K562 (cell line): ENCODE measurements around the gene ROBO3. TPM values are rescaled to one million over a fixed set of nuclear protein-coding genes. Genes with fewer than 3 reads are reported as not detected.

ENCODE experiments used
- ATAC-seq: fragments of 200-7000 bp; cut with Tn5 transposase; 3 replicates; pipeline ENCODE4 v1.9.1; 2020; ENCODE audit warnings: moderate library complexity
- BruUV-seq: library from RNA; stranded (reverse); fragments of 400-500 nt; replicated peaks from 2 replicates; lab custom pipeline; 2021; lab: Mats Ljungman, UMichigan
- CTCF ChIA-PET: fragments of 300-600 bp; formaldehyde crosslinking; extraction: SDS; loops from one replicate; lab custom pipeline; 2021; ENCODE audit warnings: low intra/inter-chr PET ratio; lab: Yijun Ruan, JAX
- POLR2A ChIA-PET: fragments of 300-600, 350-650 bp; sonication (Branson Sonifier 250); formaldehyde crosslinking; extraction: SDS; loops from one replicate; lab custom pipeline; 2021; ENCODE audit warnings: antibody characterized with exemption, inconsistent platforms; lab: Yijun Ruan, JAX
- DNase-seq, 4 experiments: peaks; one replicate each; pipeline versions ENCODE4 v3.0.0 to v3.0.0-alpha.2; 2011 to 2018; ENCODE audit warnings: low spot score in 3 of 4, mixed read lengths in 3 of 4; ENCODE audit errors: extremely low read depth in 1 of 4
- FAIRE-seq: peaks from 2 replicates; lab custom pipeline; 2011; peaks lifted over from hg19 to GRCh38; lab: Jason Lieb, UNC
- H2AFZ ChIP-seq: 2 replicates; pipeline ENCODE4 v1.6.0; 2011; ENCODE audit warnings: low read depth, low read length, control low read depth, inconsistent platforms
- H3K27ac ChIP-seq: fragments of 200-600 bp; 3 replicates; pipeline ENCODE4 v1.8.0; 2011; ENCODE audit warnings: low read depth, mild to moderate bottlenecking, control low read depth, inconsistent platforms, low read length, moderate library complexity, mixed read lengths; ENCODE audit errors: extremely low read depth
- H3K27me3 ChIP-seq, 2 experiments: fragments of 300-600 bp in 1 of 2; 2 replicates in 1 of 2; 3 replicates in 1 of 2; pipeline versions ENCODE4 v1.6.0 to v1.8.0; 2011; ENCODE audit warnings: inconsistent platforms in 2 of 2, low read length in 2 of 2, mild to moderate bottlenecking in 1 of 2, mixed read lengths in 1 of 2, moderate library complexity in 1 of 2; ENCODE audit not compliant: control insufficient read depth in 2 of 2, insufficient read depth in 2 of 2
- H3K36me3 ChIP-seq: fragments of 300-600 bp; 3 replicates; pipeline ENCODE4 v1.8.0; 2011; ENCODE audit warnings: mild to moderate bottlenecking, low read length, inconsistent platforms; ENCODE audit not compliant: control insufficient read depth, insufficient read depth
- H3K4me1 ChIP-seq, 2 experiments: fragments of 200-600 bp in 1 of 2; replicated peaks in 1 of 2; 2 replicates in 1 of 2; 3 replicates in 1 of 2; pipeline versions ENCODE4 v1.5.1 to v1.8.0; 2011; ENCODE audit warnings: inconsistent platforms in 2 of 2, low read length in 2 of 2, mild to moderate bottlenecking in 1 of 2, mixed read lengths in 1 of 2, moderate library complexity in 1 of 2; ENCODE audit not compliant: control insufficient read depth in 2 of 2, insufficient read depth in 2 of 2
- H3K4me2 ChIP-seq: 2 replicates; pipeline ENCODE4 v1.6.1; 2011; ENCODE audit warnings: low read length, control low read depth, inconsistent platforms, mixed read lengths; ENCODE audit not compliant: insufficient read depth
- H3K4me3 ChIP-seq: fragments of 200-600 bp; sonication (generic), shearing (Covaris generic); 2 replicates; pipeline ENCODE4 v1.5.1; 2016; ENCODE audit warnings: control low read depth, inconsistent platforms
- H3K79me2 ChIP-seq: fragments of 200-600 bp; 3 replicates; pipeline ENCODE4 v1.8.0; 2011; ENCODE audit warnings: low read length, inconsistent platforms; ENCODE audit not compliant: control insufficient read depth, insufficient read depth
- H3K9ac ChIP-seq, 2 experiments: 2 replicates each; pipeline versions ENCODE4 v1.6.0 to v1.6.1; 2011; ENCODE audit warnings: low read depth in 2 of 2, low read length in 2 of 2, control low read depth in 1 of 2, inconsistent platforms in 1 of 2, mild to moderate bottlenecking in 1 of 2, mixed read lengths in 1 of 2; ENCODE audit not compliant: insufficient read depth in 1 of 2
- H3K9me1 ChIP-seq: one replicate; pipeline ENCODE4 v1.6.0; 2011; ENCODE audit warnings: inconsistent platforms, mild to moderate bottlenecking, low read length, moderate library complexity; ENCODE audit not compliant: control insufficient read depth, insufficient read depth
- H3K9me3 ChIP-seq: replicated peaks from 2 replicates; pipeline ENCODE4 v1.5.1; 2011; ENCODE audit warnings: low read depth, low read length, inconsistent platforms; ENCODE audit not compliant: control insufficient read depth, insufficient read depth
- H4K20me1 ChIP-seq: replicated peaks from 2 replicates; pipeline ENCODE4 v1.6.1; 2011; ENCODE audit warnings: low read length, inconsistent platforms, mixed read lengths; ENCODE audit not compliant: control insufficient read depth, insufficient read depth
- BCL6 ChIP-seq: fragments of 250-450 bp; sonication (Bioruptor Pico); IDR thresholded peaks from 2 replicates; pipeline ENCODE4 v1.4.0; 2020
- CSDE1 ChIP-seq, 2 experiments: fragments of 450-650 bp; IDR thresholded peaks; 2 replicates each; pipeline ENCODE4 v1.6.1; 2016; ENCODE audit warnings: mild to moderate bottlenecking in 1 of 2
- CTCF ChIP-seq, 3 experiments: IDR thresholded peaks in 2 of 3; conservative IDR thresholded peaks in 1 of 3; 2 replicates each; pipeline ENCODE4 v1.5.1; 2011 to 2012; ENCODE audit warnings: low read length in 3 of 3, mild to moderate bottlenecking in 3 of 3, control low read depth in 2 of 3, improper control_type of control experiment in 1 of 3, inconsistent platforms in 1 of 3, low read depth in 1 of 3, mixed read lengths in 1 of 3, moderate library complexity in 1 of 3; ENCODE audit not compliant: insufficient read depth in 2 of 3
- PRPF4 ChIP-seq: fragments of 200-400 bp; formaldehyde crosslinking; IDR thresholded peaks from one replicate; pipeline ENCODE4 v1.6.1; 2017; ENCODE audit warnings: low read length, low read depth, mild to moderate bottlenecking; ENCODE audit not compliant: insufficient read depth, poor library complexity, severe bottlenecking
- XRCC4 ChIP-seq: IDR thresholded peaks from one replicate; pipeline ENCODE4 v1.6.1; 2011; ENCODE audit not compliant: insufficient read depth, insufficient read length; ENCODE audit errors: extremely low read depth
- ZNF277 ChIP-seq: fragments of 250-450 bp; sonication (Bioruptor Pico); IDR thresholded peaks from 2 replicates; pipeline ENCODE4 v1.8.0; 2022; ENCODE audit warnings: inconsistent platforms, mild to moderate bottlenecking, moderate library complexity, borderline replicate concordance
- ZNF512 ChIP-seq: IDR thresholded peaks from 2 replicates; pipeline ENCODE4 v1.6.1; 2016; ENCODE audit warnings: missing genetic modification characterization, missing compliant biosample characterization
- WGBS: fragments of 100-300 bp; shearing (Covaris generic); methylation state at CpG from one replicate; pipeline ENCODE4 v1.1.6; 2016; ENCODE audit warnings: low coverage, mixed read lengths; ENCODE audit not compliant: insufficient coverage; ENCODE audit errors: missing lambda C conversion rate; 5-methylcytosine and 5-hydroxymethylcytosine counted together
- in situ Hi-C: fragments of 300-500 bp; cut with MboI; formaldehyde crosslinking; loops from 4 replicates; pipeline ENCODE4 v1.15.0; 2018; ENCODE audit warnings: inconsistent platforms, mixed read lengths
- intact Hi-C: fragments of 100-400 bp; cut with micrococcal nuclease; formaldehyde crosslinking; loops from 2 replicates; pipeline ENCODE4 v1.14.2; 2022
- polyA plus RNA-seq, 8 experiments: library from polyadenylated mRNA; depleted of rRNA in 4 of 8; stranded (reverse) in 5 of 8; unstranded in 3 of 8; fragments of >200 nt; fragmentation: Nextera tagmentation in 2 of 8; fragmentation: Illumina TruSeq in 1 of 8; extraction: Ambion mirVana in 2 of 8; extraction: Trizol in 1 of 8; gene quantifications; 2 replicates each; pipeline versions ENCODE4 v1.2.1 to v1.2.3, GENCODE V29; 2011 to 2014; ENCODE audit warnings: inconsistent platforms in 1 of 8, missing spikeins in 1 of 8
- total RNA-seq, 7 experiments: library from RNA; depleted of rRNA in 6 of 7; stranded (reverse); fragments of >200 nt in 6 of 7; fragmentation: Illumina TruSeq in 2 of 7; extraction: Trizol in 2 of 7; gene quantifications; 2 replicates each; pipeline versions ENCODE4 v1.2.1 to v1.2.3, GENCODE V29; 2011 to 2021; ENCODE audit warnings: low replicate concordance in 1 of 7

Gene ROBO3
- total and polyA plus RNA-seq, 9 of the 15 experiments (the other 6 are each of a cell fraction or from before 2014, with no cell fraction given) = 0.29 to 1.4 (median 0.97) TPM; not detected in 2

GRCh38 chr11:124897674-124898262 is 32.5 kb downstream of the ROBO3 start, which contains the start of gene ROBO4 (continued):
- TF ChIP-seq ZNF277 (CRISPR knock-in tag) = no peak
- no peak for TF ChIP-seq CSDE1 (IDR thresholded peaks at IDR 0.05)
- TF ChIP-seq PRPF4 = no peak
- TF ChIP-seq BCL6 (CRISPR knock-in tag) = no peak

GRCh38 chr11:124898263-124898680 is 33.0 kb downstream of the ROBO3 start:
- Histone ChIP-seq H3K9ac (no peak overlapping the region), H2AFZ (no peak overlapping the region), H3K79me2 (no peaks in the 10 kb centered on the region), H3K9me3 (no peaks in the 10 kb centered on the region), H3K36me3 (no peaks in the 10 kb centered on the region), H3K27ac (no peak overlapping the region), H3K27me3 (peaks cover 9 to 53% of the 10 kb centered on the region in 2 experiments), H3K4me2 (no peak overlapping the region), H3K4me1 (no peaks in the 10 kb centered on the region), H4K20me1 (0 out of 2 replicates have a peak, but pooled peaks cover 4% of the 10 kb centered on the region), H3K9me1 (peaks cover 2% of the 10 kb centered on the region), H3K4me3 (no peak overlapping the region)
- intact Hi-C loops = no loop called here
- FAIRE-seq (no peak), ATAC-seq (0 out of 3 replicates have a peak, but pooled peaks have one; percentile 16), DNase-seq (no peak)
- ChIA-PET CTCF (no interaction called here), POLR2A (no interaction called here)
- no TSS peak for BruUV-seq
- TF ChIP-seq CTCF (IDR thresholded peaks at IDR 0.05 in 2 of 3, conservative IDR thresholded peaks at IDR 0.05 in 1 of 3; ENCODE audit: insufficient read depth in 2 of 3, low read depth in 1 of 3, low read length in 3 of 3) (peak in 1 of 3 experiments; percentile 23; a peak in 1 of 6 replicates), XRCC4 (no peak), ZNF512 (no peak)
- in situ Hi-C loops = no loop called here
- 2% methylated on average over 3 of the region's 3 CpGs for WGBS
